ENCODE measurements around the gene FHIP2A.

The FHIP2A gene

DNA sequence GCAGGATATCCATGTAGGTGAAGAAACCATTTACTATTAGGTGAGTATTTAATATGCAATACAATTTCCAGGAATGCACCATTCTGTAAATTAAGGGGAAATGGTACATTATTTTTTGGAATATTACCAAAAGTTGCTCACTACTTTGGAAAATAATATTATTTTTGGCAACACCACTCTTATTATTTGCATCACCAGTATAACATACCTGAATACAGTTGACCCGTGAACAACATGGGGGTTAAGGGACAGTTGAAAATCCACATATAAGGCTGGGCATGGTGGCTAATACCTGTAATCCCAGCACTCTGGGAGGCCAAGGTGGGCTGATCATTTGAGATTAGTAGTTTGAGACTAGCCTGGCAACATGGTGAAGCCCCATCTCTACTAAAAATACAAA is 21.2 kb upstream of the FHIP2A start:
- DNase-seq (no peak), ATAC-seq (replicated peaks) (no peak)
- H3K27ac Mint-ChIP-seq = no peak overlapping the region
- no peaks in the 10 kb centered on the region for H3K9me3 Mint-ChIP-seq
- H3K27me3 Mint-ChIP-seq = no peaks in the 10 kb centered on the region
- no peak overlapping the region for H3K4me3 Mint-ChIP-seq
- no peaks in the 10 kb centered on the region for H3K36me3 Mint-ChIP-seq
- H3K4me1 Mint-ChIP-seq = no peaks in the 10 kb centered on the region

GRCh38 chr10:114801411-114801813 is 20.2 kb upstream of the FHIP2A start:
- H3K27me3 Mint-ChIP-seq = no peaks in the 10 kb centered on the region
- DNase-seq = no peak
- no peak overlapping the region for H3K4me3 Mint-ChIP-seq
- peak; percentile 39 to 42 for ATAC-seq (replicated peaks)
- no peaks in the 10 kb centered on the region for H3K4me1 Mint-ChIP-seq
- no peaks in the 10 kb centered on the region for H3K9me3 Mint-ChIP-seq
- no peak overlapping the region for H3K27ac Mint-ChIP-seq
- no peaks in the 10 kb centered on the region for H3K36me3 Mint-ChIP-seq

GRCh38 chr10:114802177-114802576 is 19.4 kb upstream of the FHIP2A start:
- H3K36me3 Mint-ChIP-seq = no peaks in the 10 kb centered on the region
- no peak overlapping the region for H3K4me3 Mint-ChIP-seq
- no peaks in the 10 kb centered on the region for H3K4me1 Mint-ChIP-seq
- no peak for DNase-seq
- no peak overlapping the region for H3K27ac Mint-ChIP-seq
- ATAC-seq (replicated peaks) = no peak
- H3K9me3 Mint-ChIP-seq = no peaks in the 10 kb centered on the region
- no peaks in the 10 kb centered on the region for H3K27me3 Mint-ChIP-seq

GRCh38 chr10:114806562-114807391 is 14.8 kb upstream of the FHIP2A start:
- no peaks in the 10 kb centered on the region for H3K27me3 Mint-ChIP-seq
- H3K27ac Mint-ChIP-seq = no peak overlapping the region
- peaks cover 6 to 12% of the 10 kb centered on the region in 2 donors for H3K4me1 Mint-ChIP-seq
- no peak overlapping the region for H3K4me3 Mint-ChIP-seq
- ATAC-seq (replicated peaks) (no peak), DNase-seq (no peak)
- H3K36me3 Mint-ChIP-seq = no peaks in the 10 kb centered on the region
- peaks cover 0 to 1% of the 10 kb centered on the region in 2 donors for H3K9me3 Mint-ChIP-seq

- ATAC-seq (replicated peaks) = no peak
- Mint-ChIP-seq H3K36me3 (no peaks in the 10 kb centered on the region), H3K9me3 (peaks cover 0 to 1% of the 10 kb centered on the region in 2 donors), H3K4me1 (peaks cover 6 to 14% of the 10 kb centered on the region in 2 donors), H3K4me3 (no peak overlapping the region), H3K27ac (no peak overlapping the region), H3K27me3 (no peaks in the 10 kb centered on the region)
- DNase-seq = no peak
Measured at GRCh38 chr10:114808982-114809381, 12.6 kb upstream of the FHIP2A start.

- no peak for DNase-seq
- no peaks in the 10 kb centered on the region for H3K36me3 Mint-ChIP-seq
- H3K4me3 Mint-ChIP-seq = no peak overlapping the region
- no peak overlapping the region for H3K27ac Mint-ChIP-seq
- peaks cover 0 to 1% of the 10 kb centered on the region in 2 donors for H3K9me3 Mint-ChIP-seq
- H3K27me3 Mint-ChIP-seq = no peaks in the 10 kb centered on the region
- peaks cover 6 to 14% of the 10 kb centered on the region in 2 donors for H3K4me1 Mint-ChIP-seq
- ATAC-seq (replicated peaks) = peak; percentile 53 to 63
Measured at GRCh38 chr10:114810926-114811325, 10.7 kb upstream of the FHIP2A start.

GRCh38 chr10:114811862-114812261 is 9.7 kb upstream of the FHIP2A start:
- H3K27ac Mint-ChIP-seq = no peak overlapping the region
- no peaks in the 10 kb centered on the region for H3K36me3 Mint-ChIP-seq
- peaks cover 0 to 1% of the 10 kb centered on the region in 2 donors for H3K9me3 Mint-ChIP-seq
- H3K27me3 Mint-ChIP-seq = no peaks in the 10 kb centered on the region
- ATAC-seq (replicated peaks) = no peak
- H3K4me1 Mint-ChIP-seq = peaks cover 6 to 14% of the 10 kb centered on the region in 2 donors
- DNase-seq = no peak
- H3K4me3 Mint-ChIP-seq = no peak overlapping the region

DNA sequence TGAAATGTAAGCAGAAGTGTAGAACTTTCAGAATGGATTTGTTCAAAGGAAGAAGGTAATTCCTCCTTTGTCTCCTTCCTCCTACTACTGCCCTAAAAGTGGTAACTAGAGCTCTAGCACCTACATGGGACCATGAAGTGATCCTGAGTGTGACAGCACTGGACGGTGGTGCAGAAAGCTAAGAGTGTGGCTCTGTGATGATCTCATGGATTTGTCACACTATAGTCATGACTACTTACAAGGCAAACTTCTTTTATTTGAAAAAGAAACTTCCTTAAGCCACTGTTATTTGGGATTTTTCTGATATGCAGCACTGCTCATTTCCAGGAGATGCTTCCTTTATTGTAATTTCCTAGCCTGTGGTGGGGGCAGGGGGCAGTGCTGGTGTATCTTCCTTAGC is 5.8 kb upstream of the FHIP2A start:
- no peak for ATAC-seq (replicated peaks)
- Mint-ChIP-seq H3K27ac (no peak overlapping the region), H3K27me3 (no peaks in the 10 kb centered on the region), H3K9me3 (peaks cover 0 to 1% of the 10 kb centered on the region in 2 donors), H3K4me1 (peaks cover 3 to 12% of the 10 kb centered on the region in 2 donors), H3K4me3 (no peak overlapping the region), H3K36me3 (no peaks in the 10 kb centered on the region)
- no peak for DNase-seq

DNA sequence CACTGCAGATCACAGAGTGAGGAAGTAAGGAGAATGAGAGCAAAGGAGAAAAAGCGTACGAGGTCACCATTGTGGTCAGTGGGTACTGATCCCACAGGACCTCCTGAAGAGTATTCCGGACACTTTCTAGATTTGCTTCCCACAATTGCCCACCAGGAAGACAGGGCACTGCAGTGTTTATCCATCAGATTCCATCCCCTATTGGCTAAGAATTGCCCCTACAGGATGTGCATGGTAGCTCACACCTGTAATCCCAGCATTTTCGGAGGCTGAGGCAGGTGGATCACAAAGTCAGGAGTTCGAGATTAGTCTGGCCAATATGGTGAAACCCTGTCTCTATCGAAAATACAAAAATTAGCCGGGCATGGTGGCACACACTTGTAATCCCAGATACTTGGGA is 5.3 kb upstream of the FHIP2A start:
- Mint-ChIP-seq H3K9me3 (peaks cover 0 to under 1% of the 10 kb centered on the region in 2 donors), H3K27ac (no peak overlapping the region), H3K4me3 (no peak overlapping the region), H3K36me3 (no peaks in the 10 kb centered on the region), H3K4me1 (peaks cover under 1 to 7% of the 10 kb centered on the region in 2 donors), H3K27me3 (no peaks in the 10 kb centered on the region)
- ATAC-seq (replicated peaks) = no peak
- no peak for DNase-seq

GRCh38 chr10:114819322-114819721 is 2.3 kb upstream of the FHIP2A start:
- ATAC-seq (replicated peaks) = no peak
- no peaks in the 10 kb centered on the region for H3K36me3 Mint-ChIP-seq

DNA sequence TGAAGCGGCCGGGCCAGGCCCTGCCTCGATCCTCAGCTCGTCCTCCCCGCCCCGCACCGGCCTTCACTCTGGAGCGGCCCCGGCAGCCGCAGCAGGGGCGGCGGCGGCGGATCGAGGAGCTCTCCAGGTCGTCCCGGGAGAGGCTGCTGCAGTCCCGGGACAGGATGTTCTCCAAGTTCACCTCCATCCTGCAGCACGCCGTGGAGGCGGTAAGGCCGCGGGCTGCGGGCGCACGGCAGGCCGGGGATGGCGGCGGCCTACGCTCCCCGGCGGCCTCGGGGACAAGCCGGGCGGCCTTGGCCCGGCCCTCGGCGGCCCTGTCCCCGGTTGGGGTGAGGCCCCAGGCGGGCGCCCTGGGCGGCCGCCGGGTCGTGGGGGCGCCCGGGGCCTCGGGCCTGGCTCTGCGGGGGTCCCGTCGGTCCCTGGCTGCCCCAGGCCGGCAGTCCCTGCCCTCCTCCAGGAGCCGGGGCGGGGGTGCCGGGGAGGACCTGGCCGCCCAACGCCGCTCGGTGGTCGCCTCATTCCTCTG is 399 bp downstream of the FHIP2A start:
- no peaks in the 10 kb centered on the region for H3K9me3 Mint-ChIP-seq
- peak; percentile 71 to 74 for ATAC-seq (replicated peaks)
- H3K36me3 Mint-ChIP-seq = peaks cover 4 to 5% of the 10 kb centered on the region in 2 donors
- no peaks in the 10 kb centered on the region for H3K27me3 Mint-ChIP-seq
- H3K27ac Mint-ChIP-seq = peak overlapping the region; percentile 96
- DNase-seq = no peak
- H3K4me3 Mint-ChIP-seq = peak overlapping the region; percentile 89 to 91
- peaks cover 11 to 33% of the 10 kb centered on the region in 2 donors for H3K4me1 Mint-ChIP-seq

More at GRCh38 chr10:114819322-114819721, 2.3 kb upstream of the FHIP2A start:
- Mint-ChIP-seq H3K27me3 (no peaks in the 10 kb centered on the region), H3K27ac (no peak overlapping the region), H3K4me3 (no peak overlapping the region), H3K4me1 (peaks cover 4 to 15% of the 10 kb centered on the region in 2 donors), H3K9me3 (no peaks in the 10 kb centered on the region)
- no peak for DNase-seq

DNA sequence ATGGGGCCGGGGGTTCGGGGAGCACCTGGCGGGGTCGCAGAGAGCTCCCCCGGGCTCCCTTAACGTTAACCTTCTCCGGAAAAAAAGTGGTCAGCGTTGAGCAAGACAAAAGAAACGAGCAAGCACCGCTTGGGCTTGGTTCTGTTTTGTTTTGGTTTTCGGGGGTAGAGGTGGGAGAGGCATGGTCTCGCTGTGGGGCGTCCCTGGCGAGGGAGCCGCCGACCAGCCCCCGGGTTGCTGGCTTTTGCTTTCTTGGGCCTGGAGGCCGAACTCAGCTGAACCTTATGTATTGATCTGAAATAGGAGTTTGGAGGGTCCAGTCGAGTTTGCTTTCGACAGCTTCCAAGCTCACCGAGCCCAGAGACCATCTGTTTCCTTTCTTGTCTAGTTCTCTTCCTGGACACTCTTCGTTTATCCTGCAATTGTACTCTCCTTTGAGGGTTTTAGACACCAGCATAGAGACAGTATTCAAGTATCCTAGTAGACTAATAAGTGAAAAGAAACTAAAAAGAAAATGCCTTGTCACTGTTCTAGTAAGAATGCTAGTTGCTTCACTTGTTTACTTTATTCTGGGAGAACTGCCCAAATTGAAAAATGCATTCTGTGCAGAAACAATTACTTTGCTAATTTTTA is 980 bp downstream of the FHIP2A start:
- H3K36me3 Mint-ChIP-seq = peaks cover 4 to 8% of the 10 kb centered on the region in 2 donors
- ATAC-seq (replicated peaks) (peak; percentile 27 to 41), DNase-seq (peak; percentile 18)
- H3K4me3 Mint-ChIP-seq = peak overlapping the region; percentile 89 to 91
- H3K9me3 Mint-ChIP-seq = no peaks in the 10 kb centered on the region
- H3K27me3 Mint-ChIP-seq = no peaks in the 10 kb centered on the region
- peaks cover 12 to 33% of the 10 kb centered on the region in 2 donors for H3K4me1 Mint-ChIP-seq
- peak overlapping the region; percentile 96 for H3K27ac Mint-ChIP-seq

GRCh38 chr10:114823077-114823463 is 1.5 kb downstream of the FHIP2A start:
- Mint-ChIP-seq H3K27ac (peak overlapping the region; percentile 96), H3K27me3 (no peaks in the 10 kb centered on the region), H3K4me3 (peak overlapping the region; percentile 89 to 91), H3K36me3 (peaks cover 4 to 8% of the 10 kb centered on the region in 2 donors), H3K4me1 (peaks cover 12 to 33% of the 10 kb centered on the region in 2 donors), H3K9me3 (no peaks in the 10 kb centered on the region)
- DNase-seq = no peak
- ATAC-seq (replicated peaks) = no peak

DNA sequence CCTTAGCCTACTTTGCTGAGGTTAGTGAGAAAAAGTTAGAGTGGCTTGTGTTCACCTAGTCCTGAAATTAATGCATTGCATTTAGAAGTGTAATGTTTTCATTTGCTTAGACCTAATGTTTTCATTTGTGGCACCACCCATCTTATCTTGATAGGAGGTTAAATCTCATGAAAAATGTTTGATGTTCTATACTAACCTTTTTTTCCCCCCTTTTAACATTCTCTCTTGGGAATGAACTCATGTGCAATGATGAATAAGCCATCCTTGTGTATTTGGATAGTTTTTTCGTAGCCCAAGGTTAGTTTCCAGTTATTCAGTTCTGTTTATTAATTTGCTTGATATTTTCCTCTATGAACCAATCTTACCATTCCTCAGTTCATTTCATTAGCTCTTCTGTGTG is 2.8 kb downstream of the FHIP2A start:
- Mint-ChIP-seq H3K27me3 (no peaks in the 10 kb centered on the region), H3K36me3 (peaks cover 7 to 10% of the 10 kb centered on the region in 2 donors), H3K4me1 (peaks cover 12 to 34% of the 10 kb centered on the region in 2 donors), H3K9me3 (peaks cover 0 to 2% of the 10 kb centered on the region in 2 donors), H3K4me3 (no peak overlapping the region), H3K27ac (no peak overlapping the region)
- DNase-seq = no peak
- ATAC-seq (replicated peaks) = no peak

Measured in stimulated activated naive B cell treated with anti-CD40 and anti-IgM and Interleukin-4, amounts not matched to agents 10 μg/mL and 1 μg/mL and 100 μg/mL, for 72 hours (primary cell).